ENCODE measurements around the gene KRTAP10-4.

- no peak for TF ChIP-seq CTCF (IDR thresholded peaks at IDR 0.05 in 8 of 11, conservative IDR thresholded peaks at IDR 0.05 in 3 of 11)
- TF ChIP-seq POLR2AphosphoS5 (IDR thresholded peaks at IDR 0.05), result no peak
Observed at GRCh38 chr21:44602463-44602850, 28.9 kb downstream of the KRTAP10-4 start.

All from spleen (tissue), 7 donors.